ENCODE measurements around the gene COL26A1.

The COL26A1 gene

DNA sequence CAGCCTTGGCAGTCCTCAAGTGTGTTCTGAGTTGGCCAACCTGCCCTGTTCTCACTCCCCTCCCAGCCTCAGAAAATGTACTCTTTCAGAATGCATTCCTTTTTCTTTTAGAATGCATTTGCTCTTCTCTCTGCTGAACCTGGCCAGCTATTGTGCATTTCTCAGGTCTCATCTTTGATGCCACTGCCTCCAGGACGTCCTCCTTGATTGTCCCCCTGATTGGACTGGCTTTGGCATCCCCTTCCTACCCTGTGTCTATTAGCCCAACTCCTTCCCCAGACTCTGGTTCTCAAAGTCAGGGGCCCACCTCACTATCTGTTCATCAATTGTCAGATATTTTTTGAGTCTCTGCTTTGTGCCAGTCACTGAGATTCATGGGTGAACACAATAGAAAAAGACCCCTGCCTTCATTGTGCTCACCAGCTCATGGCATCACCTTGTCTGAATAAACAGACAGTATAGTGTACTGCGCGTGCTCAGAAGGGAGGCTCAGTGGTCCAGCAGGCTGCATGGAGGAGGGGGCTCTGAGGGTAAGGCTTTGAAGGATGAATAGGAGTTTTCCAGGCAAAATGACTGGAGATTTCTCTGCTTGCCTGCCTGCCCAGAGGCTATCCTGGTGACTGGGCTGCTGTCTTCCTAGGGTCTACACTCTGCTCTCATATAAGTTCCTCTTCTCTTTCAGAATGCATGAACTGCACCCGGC is 169.9 kb downstream of the COL26A1 start:
- DNase-seq (ENCODE audit: low read depth in 2 of 3, low spot score in 1 of 3) = no peak

DNA sequence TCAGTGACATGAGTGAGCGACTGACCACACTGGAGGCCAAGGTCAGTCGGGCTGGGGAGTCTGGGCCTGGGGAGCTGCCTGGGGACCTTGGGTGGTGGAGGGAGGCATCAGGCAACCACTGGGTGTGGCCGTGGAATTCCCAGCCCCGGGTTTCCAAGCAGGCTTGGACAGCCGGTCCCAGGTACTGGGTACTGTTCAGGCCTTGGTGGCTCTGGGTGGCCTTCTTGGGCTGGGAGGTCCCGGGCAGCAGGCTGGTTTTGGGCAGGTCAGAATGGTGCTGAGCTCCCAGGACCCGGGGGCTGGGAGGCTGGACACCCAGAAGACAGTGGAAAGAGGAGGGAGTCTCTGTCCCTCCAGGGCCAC is 170.4 kb downstream of the COL26A1 start:
- DNase-seq (ENCODE audit: low read depth in 2 of 3, low spot score in 1 of 3) = no peak

DNA sequence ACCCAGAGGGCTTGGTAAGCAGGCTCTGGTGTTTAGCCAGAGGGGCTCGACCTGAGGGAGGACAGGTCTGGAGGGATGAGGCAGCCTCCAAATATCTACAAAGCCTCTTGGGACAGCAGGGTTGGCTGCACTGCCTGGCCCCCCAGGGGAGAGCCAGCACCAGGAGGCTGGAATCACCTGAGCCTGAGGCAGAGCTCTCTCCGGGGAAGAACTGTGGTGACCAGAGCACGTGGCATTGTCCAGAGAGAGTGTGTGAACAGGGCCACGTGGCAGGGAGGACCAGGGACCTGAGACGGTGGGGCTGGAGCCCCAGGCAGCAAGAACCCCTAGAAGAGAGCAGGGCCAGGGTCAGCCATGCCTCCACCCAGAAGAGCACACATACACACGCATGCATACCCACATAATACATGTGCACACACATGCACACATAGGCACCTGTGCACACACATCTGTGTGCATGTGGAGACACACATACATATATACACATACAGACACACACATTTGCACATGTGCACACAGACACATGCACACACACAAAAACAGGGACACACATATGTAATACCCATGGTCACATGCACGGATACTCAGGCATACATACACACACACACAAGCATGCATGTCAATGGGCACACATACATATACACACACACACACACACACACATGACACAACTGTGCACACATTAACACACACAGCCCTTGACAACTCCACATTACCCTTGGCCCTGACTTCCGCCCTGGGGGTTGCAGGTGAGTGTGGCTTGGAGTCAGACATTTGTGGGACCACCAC is 171.5 kb downstream of the COL26A1 start:
- no peak for DNase-seq (ENCODE audit: low read depth in 2 of 3, low spot score in 1 of 3)

DNA sequence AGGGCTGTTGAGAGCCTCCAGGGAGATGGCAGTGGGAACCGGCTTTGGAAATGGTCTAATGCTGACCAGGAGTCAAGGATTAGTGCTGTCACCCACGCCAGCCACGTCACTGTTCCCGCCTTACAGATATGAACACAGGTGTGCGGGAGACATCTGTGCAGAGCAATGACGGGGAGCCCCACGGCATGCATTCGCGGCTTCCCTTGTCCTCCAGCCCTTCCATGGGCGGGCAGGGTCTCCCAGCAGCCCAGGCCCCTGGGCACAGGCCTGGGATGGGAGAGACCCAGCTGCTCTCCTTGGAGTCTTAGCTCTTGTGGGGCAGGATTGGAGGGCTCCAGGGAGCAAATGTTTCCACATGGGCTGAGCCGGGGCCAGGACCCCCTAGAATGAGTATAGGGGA is 172.2 kb downstream of the COL26A1 start:
- DNase-seq (ENCODE audit: low read depth in 2 of 3, low spot score in 1 of 3) = no peak

DNA sequence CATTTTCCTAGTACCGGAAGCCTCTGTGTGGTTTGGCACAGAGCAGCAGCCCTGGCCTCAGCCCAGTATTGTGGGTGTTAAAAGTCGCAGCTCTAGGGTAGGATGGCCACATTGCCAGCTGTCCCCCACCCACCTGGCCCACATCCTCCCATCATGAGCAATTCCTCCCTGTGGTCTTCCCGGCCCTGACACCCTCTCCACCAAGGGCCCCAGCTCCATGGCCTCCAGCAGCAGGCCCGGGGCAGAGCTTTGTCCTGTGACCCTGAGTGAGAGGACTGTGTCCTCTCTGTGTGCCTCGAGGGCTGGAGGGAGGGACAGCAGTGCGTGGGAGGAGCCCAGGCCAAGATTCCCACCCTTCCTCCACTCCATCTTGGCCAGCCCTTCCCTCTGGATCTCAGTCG is 172.7 kb downstream of the COL26A1 start:
- no peak for DNase-seq (ENCODE audit: low read depth in 2 of 3, low spot score in 1 of 3)

DNA sequence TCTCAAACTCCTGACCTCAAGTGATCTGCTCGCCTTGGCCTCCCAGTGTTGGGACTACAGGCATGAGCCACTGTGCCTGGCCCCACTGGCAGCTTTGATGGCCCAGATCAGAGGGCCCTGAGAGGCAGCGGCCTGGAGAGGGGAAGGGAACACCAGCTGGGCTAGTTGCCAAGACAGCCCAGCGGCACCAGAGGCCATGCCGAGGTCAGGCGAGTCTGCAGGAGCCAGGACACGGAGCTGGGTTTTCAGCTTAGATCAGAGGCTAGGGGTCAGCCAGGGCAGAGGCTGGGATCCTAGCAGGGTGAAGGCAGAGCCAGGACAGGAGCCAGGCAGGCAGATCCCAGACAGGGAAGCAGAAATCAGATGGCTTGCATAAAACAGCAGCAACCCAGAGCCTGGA is 173.6 kb downstream of the COL26A1 start:
- no peak for DNase-seq (ENCODE audit: low read depth in 2 of 3, low spot score in 1 of 3)

DNA sequence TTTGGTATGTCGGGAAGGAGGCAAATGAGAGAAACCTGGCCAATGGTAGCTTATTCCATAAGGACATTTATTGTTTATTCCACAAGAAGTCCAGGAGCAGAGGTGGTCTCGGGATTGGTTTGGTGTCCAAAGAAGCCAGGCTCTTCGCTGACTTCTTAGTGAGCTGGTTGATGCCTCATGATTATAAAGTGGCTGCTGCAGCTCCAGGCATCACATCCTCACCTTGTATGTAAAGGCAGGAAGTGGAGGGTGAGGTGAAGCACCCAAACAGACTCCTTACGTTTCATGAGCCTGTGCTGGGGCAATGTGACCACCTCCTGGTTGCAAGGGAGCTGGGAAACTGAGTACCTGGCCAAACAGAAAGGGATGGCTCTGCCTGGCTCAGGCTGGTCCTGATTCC is 174.0 kb downstream of the COL26A1 start:
- no peak for DNase-seq (ENCODE audit: low read depth in 2 of 3, low spot score in 1 of 3)

DNA sequence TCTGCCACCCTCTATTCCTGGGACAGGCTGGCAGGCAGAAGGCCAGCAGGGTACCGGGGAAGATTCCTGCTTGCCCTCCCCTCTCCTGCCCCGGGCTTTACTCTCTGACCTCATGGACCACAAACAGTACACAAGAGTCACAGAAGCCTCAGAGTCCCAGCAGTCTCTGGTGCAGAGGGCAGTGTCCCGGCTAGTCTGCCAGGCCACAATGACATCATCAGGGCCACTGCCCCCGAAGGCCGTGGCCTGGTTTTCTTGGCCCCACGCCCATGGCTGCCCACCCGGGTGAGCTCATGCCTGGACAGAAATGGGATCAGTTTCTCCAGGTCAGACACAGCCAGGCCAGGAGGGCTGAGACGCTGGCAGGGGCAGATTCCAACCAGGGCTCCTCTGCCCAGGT is 174.5 kb downstream of the COL26A1 start:
- DNase-seq (ENCODE audit: low read depth in 2 of 3, low spot score in 1 of 3) = no peak

DNA sequence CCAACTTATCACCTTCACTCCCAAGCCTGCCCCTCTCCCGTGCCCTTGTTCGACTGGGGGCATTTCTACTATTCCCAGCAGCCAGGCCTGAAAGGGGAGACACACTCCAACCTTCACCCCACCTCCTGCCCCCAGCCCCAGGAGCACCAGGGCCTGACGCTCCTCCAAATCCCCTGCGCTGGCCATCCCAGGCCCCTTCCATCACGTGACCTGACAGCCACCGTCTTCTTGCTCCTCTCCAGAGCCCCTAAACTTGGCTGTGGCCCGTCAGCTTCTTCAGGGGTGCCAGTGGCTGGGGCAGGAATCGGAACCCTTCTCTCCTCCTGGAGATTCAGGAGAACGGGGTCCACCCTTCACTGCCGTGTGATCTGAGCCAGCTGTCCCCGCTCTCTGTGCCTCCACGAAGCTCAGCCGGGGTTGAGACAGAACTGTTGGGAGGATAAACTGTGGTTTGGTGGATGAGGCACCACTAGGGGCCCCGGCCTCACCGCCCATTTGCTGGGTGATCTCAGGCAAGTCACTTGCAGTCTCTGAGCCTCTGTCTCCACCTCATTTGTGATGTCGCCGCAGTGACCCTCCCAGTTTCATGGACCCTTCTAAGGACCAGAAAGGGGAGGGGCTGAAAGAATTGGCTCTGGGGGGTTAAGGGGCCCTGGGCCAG is 175.4 kb downstream of the COL26A1 start:
- DNase-seq (ENCODE audit: low read depth in 2 of 3, low spot score in 1 of 3) = no peak

DNA sequence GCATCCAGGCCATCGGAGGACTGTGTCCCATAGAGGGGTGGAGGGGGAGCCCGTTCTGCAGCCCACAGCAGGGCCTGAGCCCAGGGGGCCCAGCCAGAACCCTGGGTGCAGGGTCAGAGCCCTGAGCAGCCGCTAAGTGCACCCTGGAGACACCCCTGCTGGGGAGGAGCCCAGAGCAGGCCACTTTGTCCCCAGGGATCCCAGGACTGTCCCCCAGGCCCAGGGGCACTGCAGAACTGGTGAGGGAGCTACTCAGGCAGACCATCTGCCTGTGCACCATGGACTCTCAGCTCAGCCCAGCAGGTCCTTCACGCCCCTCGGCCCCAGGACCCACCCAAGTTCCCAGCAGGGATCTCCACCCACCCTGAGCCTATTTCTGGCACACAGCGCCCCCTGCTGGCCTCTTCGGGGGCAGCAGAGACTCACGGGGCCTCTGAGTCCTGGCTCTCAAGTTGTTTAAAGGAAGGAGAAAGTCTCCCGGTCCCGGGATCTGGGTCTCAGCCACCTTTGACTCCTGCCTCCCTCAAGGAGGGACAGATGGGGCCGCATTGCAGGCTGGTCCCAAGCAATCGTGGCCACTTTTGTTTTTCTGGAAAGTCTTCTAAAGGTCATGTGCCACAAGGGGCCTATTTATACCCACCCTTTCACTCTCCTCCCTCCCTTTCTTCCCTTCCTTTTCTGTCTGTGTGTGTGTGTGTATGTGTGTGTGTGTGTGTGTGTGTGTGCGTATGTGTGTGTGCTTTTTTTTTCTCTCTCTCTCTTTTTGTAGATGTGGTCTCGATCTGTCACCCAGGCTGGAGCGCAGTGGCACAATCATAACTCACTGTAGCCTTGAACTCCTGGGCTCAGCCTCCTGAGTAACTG is 176.2 kb downstream of the COL26A1 start:
- DNase-seq (ENCODE audit: low read depth in 2 of 3, low spot score in 1 of 3) = peak; percentile 20 to 58 (median 47)

DNA sequence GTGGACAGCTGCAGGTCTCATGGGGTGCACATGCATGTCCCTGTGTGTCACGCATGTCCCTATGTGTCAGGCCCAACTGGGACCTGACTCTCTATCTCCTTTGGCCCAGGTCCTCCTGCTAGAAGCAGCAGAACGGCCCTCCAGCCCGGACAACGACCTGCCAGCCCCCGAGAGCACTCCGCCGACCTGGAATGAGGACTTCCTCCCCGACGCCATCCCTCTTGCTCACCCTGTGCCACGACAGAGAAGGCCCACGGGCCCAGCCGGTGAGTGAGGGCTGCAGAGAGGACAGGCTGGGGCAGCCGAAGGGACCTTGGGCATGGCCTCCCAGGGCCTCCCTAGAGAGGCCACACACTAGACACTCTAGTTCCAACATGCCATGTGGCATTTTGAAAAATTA is 177.1 kb downstream of the COL26A1 start:
- no peak for DNase-seq (ENCODE audit: low read depth in 2 of 3, low spot score in 1 of 3)

DNA sequence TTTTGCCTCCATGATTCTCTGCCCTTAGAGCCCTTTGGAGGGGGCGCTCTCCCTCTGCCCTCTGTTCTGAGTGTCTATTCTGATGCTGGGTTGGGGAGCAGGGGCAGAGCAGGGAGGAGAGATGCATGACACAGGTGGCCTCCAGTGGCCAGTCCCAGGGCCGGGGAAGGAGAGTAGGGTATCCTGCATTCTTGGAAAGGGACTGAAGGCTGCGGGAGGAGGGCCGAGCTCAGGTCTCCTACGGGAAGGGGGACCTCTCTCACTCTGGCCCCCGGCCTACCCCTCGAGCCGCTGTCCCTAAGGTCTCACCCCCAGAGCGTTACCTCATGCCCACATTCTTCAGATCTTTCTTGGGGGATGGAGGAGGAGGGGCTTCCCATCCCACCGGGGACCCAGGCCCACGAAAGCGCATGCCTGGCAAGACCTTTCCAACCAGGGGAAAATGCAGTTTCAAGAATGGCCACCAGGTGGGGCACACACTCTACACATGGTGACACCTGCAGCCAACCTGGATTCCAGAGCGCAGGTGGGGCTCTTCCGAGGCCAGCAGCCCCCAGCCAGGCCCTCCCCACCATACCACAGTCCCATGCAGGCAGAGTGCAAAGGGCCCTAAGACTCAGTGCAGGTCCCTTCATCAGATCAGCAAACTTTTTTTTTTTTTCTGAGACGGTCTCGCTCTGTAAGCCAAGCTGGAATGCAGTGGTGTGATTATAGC is 180.0 kb downstream of the COL26A1 start:
- peak; percentile 51 to 83 (median 61) for DNase-seq (ENCODE audit: low read depth in 2 of 3, low spot score in 1 of 3)

DNA sequence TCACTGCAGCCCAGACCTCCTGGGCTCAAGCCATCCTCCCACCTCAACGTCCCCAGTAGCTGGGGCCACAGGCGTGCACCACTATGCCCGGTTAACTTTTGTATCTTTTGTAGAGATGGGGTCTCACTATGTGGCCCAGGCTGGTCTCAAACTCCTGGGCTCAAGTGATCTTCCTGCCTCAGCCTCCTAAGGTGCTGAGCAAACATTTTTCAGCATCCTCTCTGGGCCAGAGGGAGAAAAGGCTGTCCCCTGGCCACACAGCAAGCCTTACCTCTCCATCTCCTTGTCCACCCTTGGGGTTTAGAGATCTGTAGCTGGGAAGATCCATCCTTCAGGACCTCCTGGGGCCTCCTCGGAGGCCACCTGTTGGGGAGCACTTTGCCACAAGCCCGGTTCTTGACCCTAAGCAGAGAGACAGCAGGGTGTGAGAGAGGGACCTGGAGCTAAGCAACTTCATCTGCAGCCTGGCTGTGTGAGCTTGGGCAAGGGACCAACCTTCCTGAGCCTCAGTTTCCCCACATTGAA is 180.6 kb downstream of the COL26A1 start:
- no peak for DNase-seq (ENCODE audit: low read depth in 2 of 3, low spot score in 1 of 3)

DNA sequence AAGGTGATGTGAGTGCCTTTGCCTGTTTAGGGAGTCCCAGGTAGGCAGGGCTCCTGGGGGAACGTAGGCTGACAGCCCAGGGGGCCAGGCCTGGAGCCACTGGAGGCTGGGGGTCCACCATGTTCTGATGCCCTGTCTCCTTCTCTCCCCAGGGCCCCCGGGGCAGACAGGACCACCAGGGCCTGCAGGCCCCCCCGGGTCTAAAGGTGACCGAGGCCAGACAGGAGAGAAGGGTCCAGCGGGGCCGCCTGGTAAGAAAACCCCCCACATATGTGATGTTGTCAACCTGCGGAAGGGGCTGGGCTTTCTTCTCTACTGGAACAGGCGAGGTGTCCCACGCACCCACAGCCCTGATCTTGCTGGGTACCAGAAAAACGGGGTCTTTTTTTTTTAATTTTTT is 181.2 kb downstream of the COL26A1 start:
- no peak for DNase-seq (ENCODE audit: low read depth in 2 of 3, low spot score in 1 of 3)

DNA sequence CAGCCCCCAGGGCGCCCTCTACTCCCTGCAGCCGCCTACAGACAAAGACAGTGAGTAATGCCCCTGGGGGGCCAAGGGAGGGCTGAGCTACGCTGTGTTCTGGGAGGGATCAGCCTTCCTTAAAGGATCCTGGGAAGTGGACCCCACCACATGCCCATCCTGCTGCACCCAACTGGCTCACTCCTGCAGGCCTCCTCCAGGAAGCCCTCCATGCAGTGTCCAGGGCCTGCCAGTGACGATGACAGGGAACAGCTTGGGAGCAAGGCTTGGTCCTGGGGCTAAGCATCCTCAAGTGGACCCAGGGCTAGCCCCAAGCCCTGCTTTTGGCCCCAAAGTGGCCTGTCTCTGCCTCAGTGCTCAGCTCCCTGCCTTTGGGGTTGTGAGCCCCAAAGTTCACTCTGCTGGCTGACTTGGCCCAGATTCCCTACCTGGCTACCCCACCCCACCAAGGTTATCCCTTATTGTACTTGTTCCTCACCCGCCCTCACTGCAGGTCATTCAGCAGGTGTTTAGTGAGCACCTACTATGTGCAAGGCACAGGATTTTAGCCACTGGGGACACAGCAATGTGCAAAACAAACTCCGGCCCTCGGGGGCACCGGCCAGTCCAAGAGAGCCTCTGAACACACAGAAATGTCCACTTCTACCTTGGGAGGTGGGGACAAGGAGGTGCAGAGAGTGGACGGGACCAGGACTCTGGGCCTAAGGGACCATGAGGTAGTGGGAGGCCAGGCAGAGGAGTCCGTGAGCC is 182.9 kb downstream of the COL26A1 start:
- DNase-seq (ENCODE audit: low read depth in 2 of 3, low spot score in 1 of 3) = no peak

DNA sequence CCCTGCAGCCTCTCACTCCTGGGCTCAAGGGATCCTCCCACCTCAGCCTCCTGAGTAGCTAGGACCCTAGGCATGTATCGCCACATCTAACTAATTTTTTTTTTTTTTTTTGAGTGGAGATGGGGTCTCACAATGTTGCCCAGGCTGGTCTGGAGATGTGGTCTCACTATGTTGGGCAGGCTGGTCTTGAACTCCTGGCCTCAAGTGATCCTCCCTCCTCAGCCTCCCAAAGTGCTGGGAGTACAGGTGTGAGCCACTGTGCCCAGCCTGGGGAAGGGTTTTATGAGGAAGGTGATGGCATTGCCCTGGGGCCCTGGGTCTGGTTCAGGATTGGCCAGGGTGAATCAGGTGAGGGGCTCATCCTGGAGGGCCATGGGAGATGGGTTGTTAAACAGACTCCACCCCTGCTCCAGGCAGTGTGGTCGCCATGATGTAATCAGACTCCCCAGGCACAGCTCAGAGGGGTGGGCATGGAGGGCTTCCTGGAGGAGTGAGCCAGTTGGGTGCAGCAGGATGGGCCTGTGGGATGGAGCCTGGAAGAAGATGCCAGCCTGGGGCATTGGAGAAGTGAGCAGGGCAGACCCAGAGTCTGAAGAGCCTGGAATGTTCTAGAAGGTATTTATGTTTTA is 183.7 kb downstream of the COL26A1 start:
- no peak for DNase-seq (ENCODE audit: low read depth in 2 of 3, low spot score in 1 of 3)

DNA sequence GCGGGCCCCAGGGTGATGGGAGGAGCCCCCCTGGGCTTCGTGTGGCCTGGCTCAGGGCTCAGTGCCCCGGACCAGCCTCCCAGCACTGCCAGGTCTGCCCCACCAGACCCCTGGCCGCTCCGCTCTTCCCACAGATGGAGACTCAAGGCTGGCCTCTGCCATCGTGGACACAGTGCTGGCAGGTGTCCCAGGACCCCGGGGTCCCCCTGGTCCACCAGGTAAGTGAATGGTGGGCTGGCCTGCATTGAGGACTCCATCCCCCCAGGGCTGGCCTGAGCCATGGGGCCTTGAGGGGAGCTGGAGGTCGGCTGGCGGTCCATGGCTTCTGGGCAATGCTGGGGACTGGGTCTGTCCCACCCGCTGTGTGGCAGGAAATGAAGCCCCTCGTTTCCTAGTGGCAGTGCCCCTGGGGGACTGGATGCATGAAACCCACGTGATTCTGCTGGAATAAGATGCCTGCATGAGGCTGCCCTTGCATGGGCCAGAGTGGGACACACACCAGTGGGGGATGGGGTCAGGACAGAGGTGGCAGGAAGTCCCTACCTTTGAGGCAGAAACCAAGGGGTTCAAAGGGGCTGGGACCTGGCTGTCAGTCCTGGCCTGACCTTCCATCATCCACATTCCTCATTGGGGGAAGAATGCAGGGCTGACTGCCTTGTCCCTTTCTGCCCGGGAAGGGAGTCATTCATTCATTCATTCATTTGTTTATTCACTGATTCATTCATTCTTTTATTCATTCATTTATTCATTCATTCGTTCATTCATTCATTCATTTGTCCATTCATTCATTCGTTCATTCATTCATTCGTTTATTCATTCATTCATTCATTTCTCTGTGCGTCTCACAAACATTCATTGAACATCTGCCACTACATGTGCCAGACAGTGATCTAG is 184.6 kb downstream of the COL26A1 start:
- DNase-seq (ENCODE audit: low read depth in 2 of 3, low spot score in 1 of 3) = no peak

DNA sequence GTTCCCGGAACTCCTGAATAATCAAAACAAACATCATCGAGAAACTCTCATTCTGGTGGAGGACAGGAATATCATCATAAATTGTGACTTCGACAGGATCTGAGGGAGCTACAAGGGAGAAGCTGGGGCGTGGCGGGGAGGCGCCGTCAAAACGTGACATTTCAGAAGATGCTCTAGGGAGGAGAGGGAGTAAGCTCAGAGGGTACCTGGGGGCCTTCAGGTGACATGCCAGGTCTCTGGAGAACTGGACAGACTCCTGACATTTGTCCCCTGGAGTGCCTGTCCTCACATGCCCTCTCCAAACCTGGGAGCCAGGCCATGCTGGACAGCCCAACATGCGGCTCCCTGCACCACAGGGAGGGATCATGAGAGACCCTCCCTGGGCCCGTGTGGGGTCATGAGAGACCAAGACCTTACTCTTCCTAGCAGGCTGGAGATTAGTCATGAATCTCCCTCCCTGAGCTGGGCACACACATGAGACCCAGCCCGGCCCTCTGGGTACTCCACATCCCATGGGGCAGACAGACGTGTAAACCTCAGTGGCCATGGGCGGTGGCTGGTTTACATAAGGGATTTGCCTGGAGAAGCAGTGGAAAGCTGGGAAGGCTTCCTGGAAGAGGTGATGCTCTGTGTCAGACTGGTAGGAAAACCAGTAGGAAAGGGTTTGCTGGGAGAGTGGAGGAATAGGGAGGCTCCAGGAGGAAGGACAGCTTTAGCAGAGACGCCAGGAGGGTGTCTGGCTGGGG is 185.4 kb downstream of the COL26A1 start:
- no peak for DNase-seq (ENCODE audit: low read depth in 2 of 3, low spot score in 1 of 3)
